Measurements from ENCODE around the gene GALNT1.

- TF ChIP-seq POLR2AphosphoS5 (IDR thresholded peaks at IDR 0.05) (no peak), POLR2A (IDR thresholded peaks at IDR 0.05) (no peak)
- TF ChIP-seq, protein P1, sequence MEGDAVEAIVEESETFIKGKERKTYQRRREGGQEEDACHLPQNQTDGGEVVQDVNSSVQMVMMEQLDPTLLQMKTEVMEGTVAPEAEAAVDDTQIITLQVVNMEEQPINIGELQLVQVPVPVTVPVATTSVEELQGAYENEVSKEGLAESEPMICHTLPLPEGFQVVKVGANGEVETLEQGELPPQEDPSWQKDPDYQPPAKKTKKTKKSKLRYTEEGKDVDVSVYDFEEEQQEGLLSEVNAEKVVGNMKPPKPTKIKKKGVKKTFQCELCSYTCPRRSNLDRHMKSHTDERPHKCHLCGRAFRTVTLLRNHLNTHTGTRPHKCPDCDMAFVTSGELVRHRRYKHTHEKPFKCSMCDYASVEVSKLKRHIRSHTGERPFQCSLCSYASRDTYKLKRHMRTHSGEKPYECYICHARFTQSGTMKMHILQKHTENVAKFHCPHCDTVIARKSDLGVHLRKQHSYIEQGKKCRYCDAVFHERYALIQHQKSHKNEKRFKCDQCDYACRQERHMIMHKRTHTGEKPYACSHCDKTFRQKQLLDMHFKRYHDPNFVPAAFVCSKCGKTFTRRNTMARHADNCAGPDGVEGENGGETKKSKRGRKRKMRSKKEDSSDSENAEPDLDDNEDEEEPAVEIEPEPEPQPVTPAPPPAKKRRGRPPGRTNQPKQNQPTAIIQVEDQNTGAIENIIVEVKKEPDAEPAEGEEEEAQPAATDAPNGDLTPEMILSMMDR (IDR thresholded peaks at IDR 0.05 in 8 of 11, conservative IDR thresholded peaks at IDR 0.05 in 3 of 11) = no peak
Observed at GRCh38 chr18:35755369-35755768, 173.8 kb downstream of the GALNT1 start.
